ENCODE data around the gene ZBP1.

The ZBP1 gene

GRCh38 chr20:57596998-57597939 lies 23.0 kb downstream of the ZBP1 start:
- peak; percentile 70 for DNase-seq (ENCODE audit: low read depth)

GRCh38 chr20:57596358-57596757 lies 23.9 kb downstream of the ZBP1 start:
- no peak for DNase-seq (ENCODE audit: low read depth)

GRCh38 chr20:57595041-57596030 lies 24.9 kb downstream of the ZBP1 start:
- DNase-seq (ENCODE audit: low read depth) = no peak

DNA sequence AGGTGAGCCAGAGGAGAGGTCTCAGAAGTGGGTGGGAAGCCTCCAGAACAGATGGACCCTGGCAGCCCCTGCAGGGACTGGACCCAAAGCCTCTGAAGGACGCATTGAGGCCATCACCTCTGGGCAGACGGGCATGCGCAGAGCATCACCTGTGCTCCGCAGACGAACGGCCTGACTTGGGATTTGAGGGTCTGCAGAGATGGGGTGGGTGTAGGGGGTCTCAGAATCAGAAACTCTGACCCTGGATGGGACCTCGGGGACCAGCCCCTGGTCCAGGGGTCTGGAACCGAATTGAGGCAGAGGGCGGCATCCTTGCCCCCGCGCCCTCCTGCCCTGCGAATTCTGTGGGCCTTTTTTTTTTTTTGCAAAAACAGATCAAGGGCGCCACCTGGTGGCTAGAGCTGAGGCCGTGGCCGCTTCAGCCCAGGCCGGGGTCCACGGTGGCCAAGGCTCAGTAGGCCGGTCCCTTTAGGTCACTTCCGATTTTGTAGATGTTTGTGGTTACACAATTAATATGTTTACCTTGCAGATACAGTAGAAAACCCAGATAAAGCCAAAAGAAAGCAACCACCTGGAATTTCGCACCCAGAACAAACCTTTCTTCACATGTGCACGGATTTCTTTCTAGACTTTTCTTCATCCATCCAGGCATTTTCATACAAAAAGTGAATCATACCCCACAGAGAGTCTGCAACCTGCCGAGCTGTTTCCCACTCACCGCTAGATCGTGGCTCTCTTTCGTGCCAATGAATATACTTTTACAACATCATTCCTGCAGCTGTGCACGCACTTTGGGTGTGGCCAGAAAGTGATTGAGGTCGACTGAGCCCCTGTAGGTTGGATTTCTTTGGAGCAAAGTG lies 25.9 kb downstream of the ZBP1 start:
- peak; percentile 23 for DNase-seq (ENCODE audit: low read depth)

- DNase-seq (ENCODE audit: low read depth) = no peak
Measured at GRCh38 chr20:57593134-57593886, 26.9 kb downstream of the ZBP1 start.

DNA sequence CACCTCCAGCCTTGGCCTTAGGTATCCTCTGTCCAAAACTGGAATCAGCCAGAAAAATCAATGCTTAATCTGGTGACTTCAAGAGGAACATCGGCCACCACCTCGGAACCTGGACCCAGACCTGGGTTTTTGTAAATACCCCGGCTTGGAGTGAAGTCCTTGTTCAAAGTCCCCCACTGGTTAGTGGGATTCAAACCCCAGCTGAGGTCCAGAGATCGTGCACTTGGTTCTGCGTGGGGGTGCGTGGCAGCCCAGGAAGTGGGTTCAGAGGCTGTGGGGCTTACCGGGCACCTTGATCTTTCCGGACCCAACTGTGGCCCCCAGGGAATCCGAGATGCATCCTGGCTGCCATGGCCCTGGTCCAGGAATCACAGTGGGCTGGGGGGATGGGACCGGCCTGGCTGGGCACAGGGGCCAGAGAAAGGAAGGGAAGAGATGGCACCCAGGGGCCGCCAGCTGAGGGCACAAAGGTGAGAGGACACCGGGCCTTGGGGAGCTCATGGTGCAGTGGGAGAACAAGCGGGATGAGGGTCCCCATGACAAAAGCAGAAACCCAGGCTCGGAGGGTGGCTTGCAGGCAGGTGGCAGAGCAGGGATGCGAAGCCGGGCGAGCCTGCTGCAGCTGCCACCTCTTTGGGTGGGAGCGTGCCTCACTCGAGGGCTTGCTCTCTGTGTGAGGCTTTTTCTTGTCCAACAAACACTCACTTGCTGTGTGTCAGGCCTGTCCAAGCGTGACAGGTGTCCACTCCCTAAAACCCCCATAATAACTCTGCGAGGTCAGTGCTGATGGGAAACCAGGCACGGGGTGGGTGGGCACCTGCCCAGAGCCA lies 27.7 kb downstream of the ZBP1 start:
- no peak for DNase-seq (ENCODE audit: low read depth)

DNA sequence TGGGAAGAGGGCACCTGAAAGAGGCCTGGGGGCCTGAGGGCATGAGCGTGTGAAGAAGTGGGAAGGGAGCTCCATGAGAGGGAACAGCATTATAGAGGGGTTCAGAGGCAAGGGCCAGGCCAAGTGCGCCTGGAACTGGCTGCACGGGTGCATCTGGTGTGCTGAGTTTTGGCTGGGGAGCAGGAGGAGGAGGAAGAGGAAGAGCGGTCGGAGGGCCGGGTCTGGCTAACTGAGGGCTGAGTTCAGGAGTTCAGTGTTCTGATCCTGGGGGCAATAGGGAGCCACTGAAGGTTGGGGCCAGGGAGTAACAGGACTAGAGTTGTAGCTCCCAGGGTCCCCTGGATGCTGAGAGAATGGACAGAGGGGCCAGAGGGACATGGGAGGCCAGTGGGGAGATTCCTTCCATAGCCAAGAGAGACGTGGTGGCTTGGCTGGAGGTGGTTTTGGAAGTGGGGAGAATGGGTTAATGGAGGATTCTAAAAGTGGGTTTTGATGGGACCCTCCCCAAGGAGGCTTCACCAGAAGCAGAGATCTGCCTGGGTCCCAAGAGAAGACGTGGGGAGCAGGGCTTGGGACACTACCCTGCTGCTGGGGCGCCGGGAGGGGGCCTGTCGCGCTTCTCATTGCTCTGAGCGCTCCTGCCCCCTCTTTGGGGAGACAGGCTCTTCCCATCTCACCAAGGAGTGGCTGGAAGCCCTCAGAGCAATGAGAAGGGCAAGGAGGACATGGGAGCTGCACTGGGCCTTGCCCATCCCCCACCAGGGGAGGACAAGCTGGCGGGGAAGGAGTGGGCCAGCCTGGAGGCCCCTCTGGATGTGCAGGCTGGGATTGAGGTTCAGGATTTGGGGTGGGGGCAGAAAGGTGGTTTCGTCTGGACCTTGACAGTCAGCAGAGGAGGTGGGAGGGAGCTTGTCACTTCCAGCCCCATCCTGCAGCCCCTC lies 28.7 kb downstream of the ZBP1 start:
- DNase-seq (ENCODE audit: low read depth) = no peak

DNA sequence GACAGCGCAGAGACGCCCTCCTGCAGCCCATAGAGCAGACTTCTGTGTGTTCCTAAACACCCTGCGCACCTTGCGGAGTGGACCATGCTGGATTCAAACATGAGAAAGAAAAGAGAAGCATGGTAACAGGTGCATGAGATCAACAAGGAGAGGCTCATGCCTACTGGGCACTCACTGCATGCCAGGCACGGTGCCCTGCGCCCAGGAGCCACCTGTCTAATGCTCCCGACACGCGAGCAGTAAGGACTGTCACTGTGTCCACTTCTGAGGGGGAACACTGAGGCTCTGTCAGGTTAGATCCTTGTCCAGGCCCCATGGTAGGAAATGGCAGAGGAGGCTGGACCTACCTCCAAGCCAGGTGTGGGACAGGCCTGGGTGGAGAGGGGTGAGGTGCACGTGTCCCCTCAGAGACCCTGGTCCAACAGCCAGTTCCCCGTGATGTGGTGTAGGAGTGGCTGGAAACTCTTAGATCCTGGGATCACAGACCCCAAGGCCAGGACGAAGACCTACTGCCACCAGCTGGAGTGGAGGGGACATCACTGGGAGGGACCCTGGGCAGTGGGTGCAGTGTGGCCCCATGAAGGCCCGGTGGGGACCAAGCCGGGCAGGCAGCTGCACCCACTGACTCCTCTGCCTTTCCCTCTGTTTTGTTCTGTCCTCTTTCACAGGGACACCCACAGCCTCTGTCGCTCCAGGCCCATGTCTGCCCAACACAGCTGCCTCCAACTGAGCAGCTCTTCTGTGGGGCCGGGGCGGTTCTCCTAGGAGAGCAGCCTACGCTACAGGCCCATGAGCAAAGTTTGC lies 29.5 kb downstream of the ZBP1 start:
- no peak for DNase-seq (ENCODE audit: low read depth)

GRCh38 chr20:57589728-57590484 lies 30.3 kb downstream of the ZBP1 start:
- DNase-seq (ENCODE audit: low read depth) = no peak

- DNase-seq (ENCODE audit: low read depth) = no peak
Measured at GRCh38 chr20:57589123-57589727, 31.0 kb downstream of the ZBP1 start.

- DNase-seq (ENCODE audit: low read depth) = no peak
Measured at GRCh38 chr20:57588596-57588995, 31.6 kb downstream of the ZBP1 start.

DNA sequence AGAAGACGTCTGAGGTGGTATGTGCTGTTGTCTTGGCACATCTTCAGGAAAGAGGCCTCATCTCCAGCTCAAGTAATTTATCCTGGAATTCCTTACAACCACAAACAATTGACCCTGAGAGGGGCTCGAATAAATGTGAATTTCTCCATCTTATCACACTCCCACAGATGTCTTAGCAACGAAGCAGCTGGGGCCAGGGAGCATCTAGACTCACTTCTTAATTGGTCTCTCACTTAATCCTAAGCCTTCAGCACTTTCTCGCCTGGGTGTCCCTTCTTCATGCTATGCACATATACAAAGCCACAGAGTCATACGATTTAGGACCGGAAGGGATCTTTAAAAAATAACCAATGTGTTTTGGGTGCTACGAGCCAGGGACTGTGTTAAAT lies 32.2 kb downstream of the ZBP1 start:
- no peak for DNase-seq (ENCODE audit: low read depth)

DNA sequence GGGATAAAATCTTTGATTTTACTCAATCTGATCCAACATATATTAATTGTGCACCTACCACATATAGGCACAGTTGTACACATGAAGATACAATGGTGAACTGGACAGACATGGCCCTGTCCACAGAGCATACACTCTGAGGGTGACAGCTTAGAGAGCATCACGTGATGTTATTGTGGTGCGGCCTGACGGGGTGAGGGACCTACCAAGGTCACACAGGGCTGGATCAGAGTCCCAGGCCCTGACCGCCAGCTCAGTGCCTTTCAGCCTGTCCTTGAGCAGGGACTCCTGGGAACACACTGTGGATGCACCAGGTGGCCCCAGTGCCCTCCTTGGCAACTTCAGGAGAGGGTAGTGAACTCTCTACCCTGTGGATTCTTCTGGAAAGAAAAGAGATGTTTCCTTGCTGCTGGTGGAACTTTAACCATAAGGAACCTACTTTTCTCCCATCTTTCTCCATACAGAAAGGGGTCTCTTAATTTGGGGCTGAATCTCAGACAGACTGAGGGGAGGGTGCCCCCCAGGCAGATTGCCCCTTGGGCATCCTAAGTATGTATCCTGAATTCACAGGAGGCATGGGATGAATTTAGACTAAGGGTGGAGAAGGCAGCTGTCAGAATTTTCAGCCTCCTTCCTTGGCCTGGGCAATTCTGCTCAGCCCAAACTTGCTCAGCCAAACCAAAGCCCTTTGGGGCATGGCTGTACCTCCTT lies 32.8 kb downstream of the ZBP1 start:
- DNase-seq (ENCODE audit: low read depth) = no peak

DNA sequence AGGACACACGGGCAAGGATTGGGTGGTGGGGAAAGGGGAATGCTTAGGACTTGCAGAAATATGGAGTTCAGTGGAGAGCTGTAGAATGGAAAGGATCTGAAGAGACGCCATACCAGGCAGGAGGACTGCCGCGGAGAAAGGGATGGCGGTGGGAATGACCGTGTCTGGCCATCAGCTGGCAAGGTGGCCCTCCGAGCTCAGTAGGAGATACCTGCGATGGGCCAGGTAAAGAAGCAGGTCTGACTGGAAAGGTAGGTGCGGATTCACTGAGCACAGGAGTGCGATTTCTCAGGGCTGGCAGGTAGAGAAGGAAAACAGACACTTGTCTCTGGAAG lies 33.3 kb downstream of the ZBP1 start:
- no peak for DNase-seq (ENCODE audit: low read depth)

GRCh38 chr20:57586370-57586793 lies 33.8 kb downstream of the ZBP1 start:
- DNase-seq (ENCODE audit: low read depth) = no peak

DNA sequence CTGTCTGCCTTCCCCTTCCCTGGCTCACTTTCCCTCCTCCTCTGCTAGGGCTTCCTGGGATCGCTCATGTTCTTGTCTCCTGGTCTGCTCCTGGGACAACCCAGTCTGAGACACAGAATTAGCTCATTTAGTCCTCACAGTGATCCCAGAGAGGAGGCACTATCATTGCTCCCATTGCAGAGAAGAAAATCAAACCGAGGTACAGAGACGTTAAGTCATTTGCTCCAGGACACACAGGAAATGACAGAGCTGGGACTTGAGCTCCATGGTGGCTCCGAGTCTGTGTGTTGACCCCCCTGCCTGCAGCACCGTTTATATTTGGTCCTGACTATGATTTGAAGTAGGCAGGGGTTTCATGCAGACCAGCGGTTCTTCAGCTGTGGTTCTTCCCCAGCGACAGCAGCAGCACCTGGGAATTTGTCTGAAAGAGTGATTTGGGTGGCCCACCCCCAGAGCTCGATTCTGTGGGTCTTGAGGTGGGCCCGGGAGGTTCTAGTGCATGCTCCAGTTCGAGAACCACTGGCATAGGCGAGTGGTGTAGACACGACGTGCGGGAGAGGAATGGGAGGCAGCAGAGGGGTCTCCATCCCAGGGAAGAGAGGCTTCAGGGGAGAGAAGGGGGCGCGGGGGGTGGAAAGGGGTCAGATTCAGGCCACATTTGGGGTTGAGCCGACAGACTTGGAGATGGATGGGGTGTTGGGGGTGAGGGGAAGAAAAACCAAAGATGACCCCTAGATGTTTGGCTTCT lies 34.6 kb downstream of the ZBP1 start:
- DNase-seq (ENCODE audit: low read depth) = no peak
